GM18511 (cell line): ENCODE results near the gene IGBP1.
A peak's percentile ranks its signal among the peaks of the same experiment; 100 is the strongest.
"Not testable (repeated sequence)": the region's sequence is repeated elsewhere in the genome, so short reads cannot be mapped to it uniquely, and the experiment has no call there.

ENCODE experiments used
- ATAC-seq: cut with Tn5 transposase; IDR thresholded peaks from one replicate; pipeline ENCODE4 v1.9.1; 2021; ENCODE audit warnings: mild to moderate bottlenecking, moderate library complexity; ENCODE audit not compliant: unreplicated experiment

IGBP1 gene

GRCh38 chrX:70166601-70167590 lies 33.6 kb downstream of the IGBP1 start:
- ATAC-seq: no peak

- no peak for ATAC-seq
Observed at GRCh38 chrX:70168238-70169188, 35.3 kb downstream of the IGBP1 start.

- ATAC-seq: no peak
Observed at GRCh38 chrX:70169281-70169680, 36.0 kb downstream of the IGBP1 start.

- no peak for ATAC-seq
Observed at GRCh38 chrX:70171624-70172023, 38.4 kb downstream of the IGBP1 start.

- ATAC-seq: no peak
Observed at GRCh38 chrX:70172221-70172620, 39.0 kb downstream of the IGBP1 start.

- no peak for ATAC-seq
Observed at GRCh38 chrX:70172964-70173363, 39.7 kb downstream of the IGBP1 start.

GRCh38 chrX:70174754-70175153 lies 41.5 kb downstream of the IGBP1 start:
- no peak for ATAC-seq

- no peak for ATAC-seq
Observed at GRCh38 chrX:70175338-70175737, 42.1 kb downstream of the IGBP1 start.

- ATAC-seq: peak; percentile 77
Observed at GRCh38 chrX:70176938-70177533, 43.8 kb downstream of the IGBP1 start, which contains the start of gene DGAT2L6. Gene DGAT2L6, plus strand, starts transcription at chrX:70177483. Its CDS starts 100 bp downstream, at chrX:70177583.

GRCh38 chrX:70183091-70183490 lies 49.8 kb downstream of the IGBP1 start:
- no peak for ATAC-seq

- ATAC-seq: no peak
Observed at GRCh38 chrX:70190225-70190624, 57.0 kb downstream of the IGBP1 start.

- peak; percentile 92 for ATAC-seq
Observed at GRCh38 chrX:70196961-70197720, 63.9 kb downstream of the IGBP1 start.

GRCh38 chrX:70201732-70202131 lies 68.5 kb downstream of the IGBP1 start:
- no peak for ATAC-seq

GRCh38 chrX:70208479-70208878 lies 75.2 kb downstream of the IGBP1 start:
- ATAC-seq: no peak

- not testable (repeated sequence) for ATAC-seq
Observed at GRCh38 chrX:70209570-70209969, 76.3 kb downstream of the IGBP1 start.
